A549 treated with ZK216348 at 1 μM for 4 hours (cell line): ENCODE results near the gene PPM1B. TPM values are rescaled to one million over a fixed set of nuclear protein-coding genes. Genes with fewer than 3 reads are reported as not detected.

Experiments
- total RNA-seq: library from RNA; stranded (reverse); fragments of 200-300 nt; extraction: Qiagen RNA extraction; gene quantifications from 5 replicates; pipeline ENCODE4 v1.2.3, GENCODE V29; 2022; ENCODE audit warnings: low read depth

PPM1B gene
- total RNA-seq, result 23.8 to 39.0 TPM (median 33.2 TPM) in 5 replicates

DNA sequence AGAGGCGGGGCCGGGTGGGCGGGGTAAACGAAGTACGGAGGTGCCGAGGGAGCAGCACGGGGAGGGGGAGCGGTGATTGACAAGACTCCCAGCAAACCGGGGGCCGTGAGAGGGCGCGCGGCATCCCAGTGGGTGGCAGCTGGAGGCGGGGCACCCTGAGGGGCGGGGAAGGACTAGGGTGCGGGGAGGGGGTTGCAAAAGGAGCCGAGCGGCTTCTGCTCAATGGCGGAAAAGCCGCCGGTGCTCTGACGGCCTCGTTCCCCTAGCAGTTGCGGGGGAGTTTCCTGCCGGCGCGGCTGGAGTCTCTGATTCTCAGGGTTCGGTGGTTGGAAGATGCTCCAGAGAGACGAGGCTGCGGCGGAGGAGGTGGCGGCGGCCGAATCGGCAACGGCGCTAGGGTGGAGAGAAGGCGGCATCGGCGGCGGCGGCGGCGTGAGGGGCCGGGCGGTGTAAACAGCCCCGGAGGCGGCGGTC, at the start of gene PPM1B:
PPM1B (plus strand) TSS at position 195 of the 474 bp plus-strand sequence. CDS start 32,325 bp downstream, outside the sequence.

Other genes starting within 250 kb of the PPM1B start
- 72.6 to 112 TPM (median 96.7 TPM) in 5 replicates for gene LRPPRC, start 172.9 kb upstream of the PPM1B start, total RNA-seq
- 0.52 to 1.3 TPM (median 0.73 TPM) in 5 replicates for gene SLC3A1, start 106.6 kb downstream of the PPM1B start, total RNA-seq
- gene PREPL, start 192.6 kb downstream of the PPM1B start, total RNA-seq, result 16.2 to 25.5 TPM (median 23.6 TPM) in 5 replicates
- 3.6 to 6.5 TPM (median 4.5 TPM) in 5 replicates for gene CAMKMT, start 193.1 kb downstream of the PPM1B start, total RNA-seq